Loucy (cell line): Measurements from ENCODE around the gene CAMK1G.

Source experiments
- H2AFZ ChIP-seq: fragments of 200-600 bp; sonication (generic); 2 replicates; pipeline ENCODE4 v1.6.0; 2016; ENCODE audit warnings: antibody characterized with exemption, mild to moderate bottlenecking, low read length, moderate library complexity
- H3F3A ChIP-seq: fragments of 200-600 bp; 2 replicates; pipeline ENCODE4 v1.6.0; 2016; ENCODE audit warnings: antibody characterized with exemption, low read depth, mild to moderate bottlenecking
- H3K27me3 ChIP-seq: fragments of 200-600 bp; sonication (generic); 2 replicates; pipeline ENCODE4 v1.6.1; 2014; ENCODE audit warnings: low read length, mild to moderate bottlenecking; ENCODE audit not compliant: insufficient read depth, poor library complexity, severe bottlenecking
- H3K36me3 ChIP-seq: fragments of 200-600 bp; sonication (generic); 2 replicates; pipeline ENCODE4 v1.6.1; 2016; ENCODE audit warnings: low read length; ENCODE audit not compliant: insufficient read depth
- H3K4me1 ChIP-seq: fragments of 200-600 bp; sonication (generic); 2 replicates; pipeline ENCODE4 v1.5.1; 2014; ENCODE audit warnings: low read length, mild to moderate bottlenecking; ENCODE audit not compliant: insufficient read depth, poor library complexity, severe bottlenecking
- H3K4me2 ChIP-seq: fragments of 200-600 bp; sonication (generic); 2 replicates; pipeline ENCODE4 v1.6.0; 2014; ENCODE audit warnings: antibody characterized with exemption, low read length, low read depth, mild to moderate bottlenecking; ENCODE audit not compliant: poor library complexity, severe bottlenecking
- H3K4me3 ChIP-seq: fragments of 200-600 bp; sonication (generic); 2 replicates; pipeline ENCODE4 v1.5.1; 2014; ENCODE audit warnings: low read length, mild to moderate bottlenecking, mixed read lengths; ENCODE audit not compliant: poor library complexity, severe bottlenecking
- H3K79me2 ChIP-seq: fragments of 200-600 bp; sonication (generic); 2 replicates; pipeline ENCODE4 v1.6.1; 2014; ENCODE audit warnings: low read length; ENCODE audit not compliant: insufficient read depth
- H3K9ac ChIP-seq: fragments of 200-600 bp; sonication (generic); 2 replicates; pipeline ENCODE4 v1.6.0; 2014; ENCODE audit warnings: mild to moderate bottlenecking, low read depth, low read length, moderate library complexity; ENCODE audit not compliant: poor library complexity, severe bottlenecking
- H3K9me2 ChIP-seq: fragments of 200-600 bp; sonication (generic); replicated peaks from 2 replicates; pipeline ENCODE4 v1.6.1; 2016; ENCODE audit warnings: low read depth, low read length, mixed read lengths
- H3K9me3 ChIP-seq: fragments of 200-600 bp; sonication (generic); 2 replicates; pipeline ENCODE4 v1.6.1; 2014; ENCODE audit warnings: mild to moderate bottlenecking, antibody characterized with exemption, low read length, low read depth; ENCODE audit not compliant: insufficient read depth
- H4K20me1 ChIP-seq: fragments of 200-600 bp; sonication (generic); 2 replicates; pipeline ENCODE4 v1.6.0; 2014; ENCODE audit warnings: antibody characterized with exemption, low read length, mild to moderate bottlenecking; ENCODE audit not compliant: insufficient read depth, poor library complexity, severe bottlenecking
- CTCF ChIP-seq: fragments of 200-600 bp; sonication (generic); conservative IDR thresholded peaks from 2 replicates; pipeline ENCODE4 v1.5.1; 2014; ENCODE audit warnings: mild to moderate bottlenecking, antibody characterized with exemption, low read length
- EZH2phosphoT487 ChIP-seq: fragments of 200-600 bp; IDR thresholded peaks from 2 replicates; pipeline ENCODE4 v1.6.1; 2018; ENCODE audit warnings: antibody characterized with exemption, mild to moderate bottlenecking, moderate library complexity, borderline replicate concordance

The CAMK1G gene

GRCh38 chr1:209614906-209615305 lies 31.4 kb downstream of the CAMK1G start:
- TF ChIP-seq CTCF (no peak), EZH2phosphoT487 (no peak)
- no peaks in the 10 kb centered on the region for H3K36me3 ChIP-seq

GRCh38 chr1:209616366-209617046 lies 33.0 kb downstream of the CAMK1G start:
- H4K20me1 ChIP-seq, result no peaks in the 10 kb centered on the region
- H3K79me2 ChIP-seq, result no peaks in the 10 kb centered on the region
- TF ChIP-seq CTCF (no peak), EZH2phosphoT487 (no peak)
- H3F3A ChIP-seq, result no peaks in the 10 kb centered on the region
- no peaks in the 10 kb centered on the region for H3K27me3 ChIP-seq
- H3K9ac ChIP-seq, result no peak overlapping the region
- H3K9me3 ChIP-seq, result no peaks in the 10 kb centered on the region
- H2AFZ ChIP-seq, result no peak overlapping the region
- no peaks in the 10 kb centered on the region for H3K4me1 ChIP-seq
- H3K4me2 ChIP-seq, result no peak overlapping the region
- H3K36me3 ChIP-seq, result no peaks in the 10 kb centered on the region
- H3K4me3 ChIP-seq, result no peak overlapping the region
- H3K9me2 ChIP-seq, result no peaks in the 10 kb centered on the region

More at GRCh38 chr1:209614906-209615305, 31.4 kb downstream of the CAMK1G start:
- Histone ChIP-seq H3K9ac (no peak overlapping the region), H3F3A (no peaks in the 10 kb centered on the region), H3K4me2 (no peak overlapping the region), H4K20me1 (no peaks in the 10 kb centered on the region), H3K4me3 (no peak overlapping the region), H3K9me3 (no peaks in the 10 kb centered on the region), H3K9me2 (no peaks in the 10 kb centered on the region), H3K27me3 (no peaks in the 10 kb centered on the region), H2AFZ (no peak overlapping the region), H3K79me2 (no peaks in the 10 kb centered on the region), H3K4me1 (no peaks in the 10 kb centered on the region)

GRCh38 chr1:209617047-209617673 lies 33.6 kb downstream of the CAMK1G start:
- Histone ChIP-seq H3K4me3 (no peak overlapping the region), H3K9me3 (no peaks in the 10 kb centered on the region), H3K4me1 (no peaks in the 10 kb centered on the region), H3K36me3 (no peaks in the 10 kb centered on the region), H3K79me2 (no peaks in the 10 kb centered on the region), H3F3A (no peaks in the 10 kb centered on the region), H2AFZ (no peak overlapping the region), H3K9me2 (no peaks in the 10 kb centered on the region), H3K27me3 (no peaks in the 10 kb centered on the region), H4K20me1 (no peaks in the 10 kb centered on the region), H3K9ac (no peak overlapping the region), H3K4me2 (no peak overlapping the region)
- TF ChIP-seq CTCF (no peak), EZH2phosphoT487 (no peak)
